ENCODE data around the gene RAC3.

The RAC3 gene

DNA sequence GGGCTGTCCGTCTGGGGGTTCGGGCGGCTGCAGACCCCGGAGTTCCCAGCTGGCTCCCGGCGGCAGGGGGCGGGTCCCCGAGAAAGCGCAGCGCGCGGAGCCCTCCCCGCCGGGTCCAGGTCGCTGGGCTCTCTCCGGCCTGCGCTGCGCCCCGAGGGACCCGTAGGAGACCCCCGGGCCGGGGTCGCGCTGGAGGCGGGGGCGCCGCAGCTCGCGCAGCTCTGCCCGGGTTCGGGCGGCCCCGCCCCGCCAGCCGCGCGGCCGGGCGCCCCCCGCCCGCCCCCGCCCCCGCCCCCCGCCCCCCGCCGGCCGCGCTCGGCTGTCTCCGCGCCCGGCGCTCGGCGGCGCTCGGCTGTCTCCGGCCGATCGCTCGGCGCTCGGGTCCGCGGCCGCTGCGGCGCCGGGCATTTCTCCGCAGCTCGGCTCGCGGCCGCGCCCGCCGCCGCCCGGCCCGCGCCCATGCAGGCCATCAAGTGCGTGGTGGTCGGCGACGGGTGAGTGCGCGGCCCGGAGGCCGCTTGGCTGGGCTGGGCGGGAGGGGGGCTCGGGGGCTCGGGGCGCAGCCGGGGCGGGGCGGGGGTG is at the start of gene RAC3:
TSS of gene RAC3 (plus strand) at position 376 of the 582 bp plus-strand sequence. CDS start at position 460, 84 bp downstream.
- no peak for FAIRE-seq

DNA sequence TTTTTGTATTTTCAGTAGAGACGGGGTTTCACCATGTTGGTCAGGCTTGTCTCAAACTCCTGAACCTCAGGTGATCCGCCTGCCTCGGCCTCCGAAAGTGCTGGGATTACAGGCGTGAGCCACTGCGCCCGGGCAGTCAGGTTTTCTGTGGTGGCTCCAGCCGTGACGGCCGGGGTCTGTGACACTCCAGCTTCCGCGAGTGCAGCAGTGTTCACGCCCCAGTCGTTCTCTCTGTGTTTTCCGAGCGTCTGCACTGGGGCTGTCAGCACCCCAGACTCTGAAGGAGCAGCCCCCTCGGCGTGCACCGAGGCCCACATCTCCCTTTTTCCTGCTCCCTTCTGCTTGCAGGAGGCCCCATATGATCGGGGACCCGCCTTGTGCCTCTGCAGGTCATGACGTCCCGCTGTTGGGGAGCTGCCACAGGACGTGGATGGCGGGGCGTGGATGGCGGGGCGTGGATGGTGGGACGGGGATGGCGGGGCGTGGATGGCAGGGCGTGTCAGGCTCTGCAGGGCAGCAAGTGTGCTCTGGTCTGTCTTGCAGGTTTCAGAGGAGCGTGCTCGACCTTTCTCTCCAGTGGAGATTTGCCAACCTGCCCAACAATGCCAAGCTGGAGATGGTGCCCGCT is 48.4 kb upstream of the RAC3 start:
- no peak for FAIRE-seq

DNA sequence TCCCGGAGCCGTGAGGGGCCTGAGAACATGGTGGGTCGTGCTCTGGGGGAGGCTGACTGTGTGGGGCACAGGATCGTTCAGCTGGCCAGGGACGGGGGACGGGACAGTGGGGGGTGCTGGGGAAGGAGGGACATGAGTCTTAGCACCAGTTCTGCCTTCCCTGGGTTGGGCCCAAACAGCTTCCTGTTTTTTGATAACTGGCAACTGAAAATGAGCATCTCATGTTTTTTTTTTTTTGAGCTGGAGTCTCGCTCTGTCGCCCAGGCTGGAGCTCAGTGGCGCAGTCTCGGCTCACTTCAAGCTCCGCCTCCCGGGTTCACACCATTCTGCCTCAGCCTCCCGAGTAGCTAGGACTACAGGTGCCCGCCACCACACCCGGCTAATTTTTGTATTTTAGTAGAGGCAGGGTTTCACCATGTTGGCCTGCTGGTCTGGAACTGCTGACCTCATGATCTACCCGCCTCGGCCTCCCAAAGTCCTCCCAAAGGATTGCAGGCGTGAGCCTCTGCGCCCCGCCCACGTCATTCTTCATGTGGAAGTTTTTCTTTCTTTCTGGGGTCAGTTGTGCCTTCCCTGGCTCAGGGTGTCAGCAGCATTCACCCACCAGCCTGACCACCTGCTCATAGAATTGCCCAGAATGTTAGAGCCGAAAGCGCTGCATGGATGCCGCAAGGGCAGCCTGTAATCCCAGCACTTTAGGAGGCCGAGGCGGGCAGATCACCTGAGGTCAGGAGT is 47.7 kb upstream of the RAC3 start:
- FAIRE-seq: no peak

DNA sequence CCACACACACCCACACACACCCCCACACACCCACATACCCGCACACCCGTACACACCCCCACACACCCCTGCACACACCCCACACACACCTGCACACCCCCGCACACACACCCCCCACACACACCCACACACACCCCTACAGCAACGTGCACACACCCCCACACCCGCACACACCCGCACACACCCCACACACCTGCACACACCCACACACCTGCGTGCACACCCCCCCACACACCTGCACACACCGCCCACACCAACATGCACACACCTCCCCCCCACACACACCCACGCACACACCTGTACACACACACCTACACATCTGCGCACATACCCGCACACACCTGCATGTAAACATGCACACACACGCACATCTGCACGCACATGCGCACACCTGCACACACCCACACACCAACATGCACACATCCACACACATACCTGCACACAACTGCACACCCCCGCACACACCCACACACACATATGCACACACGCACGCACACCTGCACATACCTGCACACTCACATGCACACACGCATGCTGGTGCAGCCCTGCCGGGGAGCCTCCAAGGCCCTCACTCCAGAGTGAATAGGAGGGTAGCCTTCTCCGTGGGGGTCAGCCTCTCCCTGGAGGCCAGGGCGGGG is 46.6 kb upstream of the RAC3 start:
- FAIRE-seq: no peak

DNA sequence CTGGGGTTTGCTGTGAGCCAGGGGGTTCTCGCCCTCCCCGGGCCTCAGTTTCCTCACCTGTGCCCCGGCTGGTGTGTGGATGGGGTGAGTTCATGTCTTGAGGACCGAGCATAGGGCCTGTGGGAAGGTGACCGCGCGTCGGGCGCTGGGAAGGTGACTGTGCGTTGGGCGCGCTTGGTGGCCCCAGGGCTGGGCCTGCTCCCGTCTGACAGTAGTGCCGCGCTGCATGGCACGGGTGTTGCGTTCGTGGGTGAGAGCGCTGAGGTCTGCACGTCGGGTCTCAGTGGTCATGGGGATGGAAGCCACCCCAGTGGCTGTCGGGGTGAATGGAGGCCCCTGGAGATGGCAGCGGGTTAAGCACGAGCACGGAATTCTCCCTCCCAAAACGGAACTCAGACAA is 44.9 kb upstream of the RAC3 start:
- FAIRE-seq: no peak

DNA sequence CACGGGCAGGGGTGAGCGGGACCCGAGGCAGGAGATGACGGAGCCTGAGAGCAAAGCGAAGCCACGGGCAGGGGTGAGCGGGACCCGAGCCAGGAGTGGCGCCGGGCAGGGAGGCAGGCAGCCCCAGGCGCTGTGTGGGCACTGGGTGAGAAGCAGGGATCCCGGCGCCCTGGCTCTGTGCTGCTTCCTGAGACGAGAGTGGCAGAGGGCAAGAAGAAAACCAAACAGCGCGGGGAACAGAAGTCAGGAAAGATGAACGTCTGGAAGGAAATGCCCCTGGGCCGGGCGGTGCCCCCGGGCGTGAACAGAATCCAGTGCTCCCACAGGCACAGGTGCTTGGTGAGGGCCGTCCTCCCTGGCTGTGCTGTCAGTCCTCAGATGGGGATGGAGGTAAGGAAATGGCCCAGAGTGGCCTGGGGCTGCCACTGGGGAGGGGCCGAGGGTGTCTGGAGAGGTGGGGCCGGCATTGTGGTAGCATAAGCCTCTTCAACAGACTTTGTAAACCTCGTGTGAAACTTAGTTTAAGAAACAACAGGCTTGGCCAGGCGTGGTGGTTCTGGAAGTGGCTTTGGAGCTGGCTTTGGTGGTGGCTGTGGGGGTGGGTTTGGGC is 44.2 kb upstream of the RAC3 start:
- no peak for FAIRE-seq

DNA sequence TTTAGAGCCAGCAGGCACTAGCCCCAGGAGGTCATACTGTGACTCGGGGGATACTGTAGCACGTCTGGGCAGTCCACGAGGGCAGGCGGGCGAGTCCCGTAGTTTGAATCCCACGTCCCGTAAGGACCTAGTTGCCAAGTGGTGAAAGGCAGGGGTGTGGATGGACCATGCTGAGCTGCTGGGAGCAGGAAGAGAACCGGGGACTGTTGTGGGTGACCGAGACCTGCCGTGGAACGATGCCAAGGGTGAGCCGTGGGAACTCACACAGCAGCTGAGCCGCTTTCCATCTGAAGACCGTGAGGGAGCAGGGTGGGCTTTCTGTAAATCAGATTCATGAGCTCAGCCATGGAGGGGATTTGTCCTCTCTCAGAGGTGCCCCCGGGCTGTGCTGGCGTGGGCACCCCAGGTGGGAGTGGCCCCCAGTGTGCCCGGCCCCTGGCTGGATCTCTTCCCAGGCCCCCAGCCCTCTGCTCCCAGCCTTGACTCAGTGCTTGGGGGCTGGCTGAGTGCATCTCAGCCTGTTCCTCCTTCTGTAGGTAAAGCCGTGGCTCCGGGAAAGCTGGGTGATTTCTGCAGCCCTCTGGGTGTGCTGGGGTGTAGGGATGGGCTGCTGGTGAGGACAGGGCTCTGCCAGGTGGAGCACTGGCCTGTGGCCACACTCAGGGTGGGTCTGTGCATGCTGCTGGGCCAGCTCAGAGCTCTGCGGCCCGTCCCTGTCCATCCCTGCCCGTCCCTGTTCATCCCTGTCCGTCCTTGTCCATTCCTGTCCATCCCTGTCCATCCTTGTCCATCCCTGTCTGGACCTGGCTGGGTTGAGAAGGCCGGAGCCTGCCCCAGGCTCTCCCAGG is 40.4 kb upstream of the RAC3 start:
- no peak for FAIRE-seq

DNA sequence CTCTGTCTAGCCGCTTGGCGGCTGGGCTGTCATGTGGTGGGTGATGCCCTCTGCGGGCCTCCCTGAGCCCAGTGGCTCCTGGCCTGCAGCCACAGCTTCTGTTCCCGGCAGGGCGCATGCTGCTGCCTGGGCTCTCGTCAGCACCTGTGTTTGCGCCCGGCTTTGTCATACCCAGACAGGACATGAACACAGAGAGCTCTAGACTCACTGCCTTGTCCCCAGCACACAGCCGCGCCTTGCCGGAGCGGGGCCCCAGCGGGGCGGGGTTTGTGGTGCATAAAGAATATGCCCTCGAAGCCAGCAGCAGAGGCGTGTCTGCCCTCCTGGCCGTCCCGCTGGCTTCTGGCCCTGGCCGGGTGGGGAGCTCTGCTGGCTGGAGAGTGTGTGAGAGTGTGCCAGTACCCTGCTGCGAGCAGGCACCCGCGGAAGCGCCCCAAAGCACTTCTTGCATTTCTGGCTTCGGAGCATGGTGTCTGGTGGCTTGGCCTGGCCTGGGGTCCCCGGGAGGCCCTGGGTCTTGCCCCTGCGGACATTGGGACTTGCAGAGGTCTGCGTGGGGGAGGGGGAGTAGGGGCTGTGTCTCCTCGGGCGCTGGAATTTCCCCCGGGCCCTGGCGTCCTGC is 39.7 kb upstream of the RAC3 start:
- no peak for FAIRE-seq

DNA sequence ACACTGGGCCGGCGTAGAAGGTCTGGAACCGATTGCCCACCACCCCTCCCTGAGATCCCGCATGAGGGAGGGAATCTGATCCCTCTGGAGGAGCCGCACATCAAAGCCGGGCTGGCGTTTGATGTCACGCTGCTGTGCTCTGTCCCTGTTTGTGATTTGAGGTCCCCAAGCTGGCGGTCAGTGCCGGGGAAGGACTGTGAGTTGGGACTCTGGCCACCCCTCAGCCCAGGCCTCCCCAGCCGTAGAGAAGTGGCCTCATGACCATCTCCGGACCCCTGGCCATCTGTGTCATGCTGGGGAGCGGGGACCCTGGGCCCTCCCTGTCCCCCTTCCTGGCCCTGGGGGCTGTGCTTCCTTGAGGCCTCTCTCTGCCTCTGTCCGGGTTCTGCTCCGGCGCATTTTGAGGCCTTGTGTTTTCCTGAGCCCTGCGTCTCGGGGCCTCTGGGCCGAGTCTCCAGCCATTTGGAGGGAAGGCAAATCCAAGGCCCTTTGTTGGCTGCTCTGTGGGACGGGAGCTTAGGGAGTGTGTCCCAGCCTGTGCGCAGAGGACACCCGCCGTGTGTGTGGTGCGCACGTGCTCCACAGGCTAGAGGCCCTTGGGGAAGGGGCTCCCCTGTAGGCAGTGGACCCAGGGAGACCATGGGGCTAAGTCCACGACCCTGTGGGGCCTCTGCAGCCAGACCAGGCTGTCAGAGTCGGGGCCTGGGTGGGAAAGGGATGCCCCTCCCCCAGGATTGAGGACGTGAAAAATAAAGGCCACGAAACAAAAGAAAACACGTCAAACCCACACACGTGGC is 39.0 kb upstream of the RAC3 start:
- no peak for FAIRE-seq

DNA sequence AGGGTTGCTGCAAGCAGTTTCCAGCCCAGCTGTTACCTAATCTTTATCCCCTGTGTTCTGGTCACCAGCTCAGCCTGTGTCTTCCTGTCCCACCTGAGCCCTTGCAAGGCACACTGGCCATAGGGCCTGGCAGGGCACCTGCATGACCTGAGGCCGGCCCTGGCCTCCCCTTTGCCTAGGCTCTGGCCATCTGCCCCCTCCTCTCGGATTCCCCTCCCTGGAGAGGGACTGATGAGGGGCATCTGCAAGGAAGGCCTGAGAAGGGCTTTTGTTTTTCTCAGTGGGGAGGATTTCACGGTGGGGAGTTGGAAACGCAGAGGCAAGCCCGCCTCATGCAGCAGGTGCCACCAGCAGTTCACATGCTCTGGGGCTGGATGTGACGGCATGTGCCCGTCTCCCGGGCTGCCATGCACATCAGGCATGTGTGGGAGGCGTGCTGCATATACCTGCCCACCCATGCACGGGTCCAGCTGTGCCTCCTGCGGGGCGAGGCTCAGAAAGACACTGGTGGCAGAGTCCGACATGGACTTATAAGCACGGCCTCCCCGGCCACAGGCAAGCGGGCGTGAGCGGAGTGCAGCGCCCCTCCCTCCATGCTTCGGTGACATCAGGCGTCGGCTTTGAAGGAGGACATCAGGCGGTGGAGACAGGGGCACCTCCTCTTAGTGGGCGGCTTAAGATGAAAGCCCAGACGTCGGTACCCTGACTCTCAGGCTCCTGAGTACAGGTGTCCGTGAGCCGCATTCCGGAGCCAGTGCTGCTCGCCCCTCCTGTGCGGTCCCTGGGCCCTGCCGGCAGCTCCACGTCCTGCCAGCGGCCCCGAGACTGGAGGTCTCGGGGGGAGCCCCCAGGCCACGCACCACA is 37.5 kb upstream of the RAC3 start:
- no peak for FAIRE-seq

DNA sequence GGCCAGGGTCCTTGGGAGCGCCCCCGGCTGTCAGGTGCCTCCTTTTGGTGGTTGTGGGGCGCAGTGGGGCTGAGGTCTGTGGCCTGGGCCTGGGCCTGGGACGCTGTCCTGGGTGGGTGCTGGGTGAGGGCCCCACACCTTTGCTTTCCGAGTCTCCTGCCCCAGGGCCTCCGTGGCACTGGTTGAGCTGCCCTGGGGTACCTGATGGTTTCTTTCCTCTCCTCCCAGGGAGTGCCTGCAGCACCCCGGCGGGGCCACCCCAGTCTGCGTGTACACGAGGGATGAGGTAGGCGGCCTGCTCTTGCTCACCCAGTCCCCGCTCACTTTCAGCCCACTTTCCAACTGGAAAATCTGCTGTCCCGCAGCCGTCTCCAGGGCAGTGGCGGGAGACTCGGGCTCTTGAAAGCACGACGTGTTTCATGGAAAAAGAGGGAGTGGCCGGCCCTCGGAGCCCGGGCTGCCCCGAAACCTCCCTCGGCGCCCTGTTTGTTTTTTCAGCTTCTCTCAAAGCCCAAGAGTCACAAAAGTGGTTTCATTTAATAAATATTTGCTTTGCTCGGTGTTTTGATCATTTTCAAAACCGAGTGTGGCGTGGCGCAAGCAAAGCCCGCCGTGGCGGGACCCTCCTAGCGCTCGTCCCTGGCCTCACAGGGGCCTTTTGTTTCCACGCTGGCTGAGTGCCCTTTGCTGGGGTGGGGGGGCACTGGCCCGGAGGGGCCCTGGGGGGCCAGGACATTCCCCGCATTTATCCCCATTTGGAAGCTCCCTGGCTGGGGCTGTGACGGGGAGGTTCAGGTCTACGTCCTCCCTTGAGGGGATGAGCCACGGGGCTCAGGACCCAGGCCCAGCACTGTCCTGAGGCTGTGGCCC is 36.6 kb upstream of the RAC3 start:
- no peak for FAIRE-seq

DNA sequence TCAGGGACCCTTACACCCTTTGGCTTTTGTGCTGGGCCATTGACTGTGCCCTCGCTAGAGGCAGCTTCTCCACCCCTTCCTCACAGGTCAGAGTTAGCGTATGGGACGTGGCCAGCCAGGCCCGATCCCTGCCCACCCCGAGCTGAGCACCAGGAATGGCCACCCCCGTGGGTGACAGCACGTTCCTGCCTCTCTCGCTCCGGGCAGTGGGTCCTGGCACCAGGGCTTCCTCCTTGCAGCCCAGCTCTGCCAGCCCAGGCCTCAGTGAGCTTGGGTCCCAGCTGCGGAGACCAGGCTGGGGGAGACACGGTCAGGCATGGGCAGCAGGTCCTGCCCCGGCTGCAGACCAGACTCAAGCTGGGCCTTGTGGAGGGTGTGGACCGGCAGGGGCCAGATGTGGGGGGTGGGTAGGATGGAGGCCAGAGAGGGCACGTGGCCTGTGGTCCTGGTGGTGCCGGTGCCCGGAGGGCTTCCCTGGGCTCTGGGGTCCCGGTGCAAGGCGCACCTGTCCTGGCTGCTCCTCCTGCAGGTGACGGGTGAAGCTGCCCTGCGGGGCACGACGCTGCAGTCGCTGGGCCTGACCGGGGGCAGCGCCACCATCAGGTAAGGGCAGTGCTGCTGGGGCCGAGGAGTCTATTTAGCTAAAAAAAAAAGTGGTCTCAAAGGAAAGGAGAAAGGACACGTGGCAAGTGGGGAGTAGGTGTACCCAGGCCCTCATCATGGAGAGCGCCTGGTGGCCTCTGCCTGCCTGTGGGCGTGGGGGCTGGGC is 35.8 kb upstream of the RAC3 start:
- FAIRE-seq: no peak

DNA sequence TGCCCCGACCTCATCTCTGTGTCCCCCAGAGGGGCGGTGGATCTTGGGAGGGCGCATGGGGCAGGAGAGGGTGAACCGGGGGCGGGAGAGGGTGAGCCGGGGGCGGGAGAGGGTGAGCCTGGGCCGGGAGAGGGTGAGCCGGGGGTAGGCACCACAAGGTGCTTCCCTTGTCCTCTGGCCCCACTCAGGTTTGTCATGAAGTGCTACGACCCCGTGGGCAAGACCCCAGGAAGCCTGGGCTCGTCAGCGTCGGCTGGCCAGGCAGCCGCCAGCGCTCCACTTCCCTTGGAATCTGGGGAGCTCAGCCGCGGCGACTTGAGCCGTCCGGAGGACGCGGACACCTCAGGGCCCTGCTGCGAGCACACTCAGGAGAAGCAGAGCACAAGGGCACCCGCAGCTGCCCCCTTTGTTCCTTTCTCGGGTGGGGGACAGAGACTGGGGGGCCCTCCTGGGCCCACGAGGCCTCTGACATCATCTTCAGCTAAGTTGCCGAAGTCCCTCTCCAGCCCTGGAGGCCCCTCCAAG is 35.2 kb upstream of the RAC3 start:
- FAIRE-seq: no peak

DNA sequence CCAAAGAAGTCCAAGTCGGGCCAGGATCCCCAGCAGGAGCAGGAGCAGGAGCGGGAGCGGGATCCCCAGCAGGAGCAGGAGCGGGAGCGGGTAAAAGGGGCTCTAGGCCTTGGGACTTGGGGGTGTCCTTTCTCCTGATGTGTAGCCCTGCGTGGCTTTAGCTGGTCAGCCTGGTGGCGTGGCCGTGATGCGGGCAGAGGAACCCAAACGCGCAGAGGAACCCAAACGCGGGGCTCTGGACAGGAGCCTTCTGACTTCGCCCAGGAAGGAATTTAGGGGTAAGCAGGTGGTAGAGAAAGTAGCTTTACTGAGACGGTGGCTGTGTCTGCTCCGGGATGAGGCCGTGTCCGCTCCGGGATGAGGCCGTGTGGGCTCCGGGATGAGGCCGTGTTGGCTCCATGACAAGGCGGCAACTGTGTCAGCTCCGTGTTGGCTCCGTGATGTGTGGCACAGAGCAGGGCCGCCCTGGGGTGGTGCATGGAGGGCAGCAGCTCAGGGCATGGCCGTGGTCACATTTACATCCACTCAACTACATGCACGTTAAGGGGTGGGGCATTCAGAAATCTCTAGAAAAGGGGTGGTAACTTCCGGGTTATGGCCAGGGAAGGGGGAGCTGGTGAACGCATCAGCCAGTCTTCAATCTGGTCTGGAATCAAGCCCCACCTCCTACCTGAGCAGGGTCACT is 34.6 kb upstream of the RAC3 start:
- FAIRE-seq: no peak

DNA sequence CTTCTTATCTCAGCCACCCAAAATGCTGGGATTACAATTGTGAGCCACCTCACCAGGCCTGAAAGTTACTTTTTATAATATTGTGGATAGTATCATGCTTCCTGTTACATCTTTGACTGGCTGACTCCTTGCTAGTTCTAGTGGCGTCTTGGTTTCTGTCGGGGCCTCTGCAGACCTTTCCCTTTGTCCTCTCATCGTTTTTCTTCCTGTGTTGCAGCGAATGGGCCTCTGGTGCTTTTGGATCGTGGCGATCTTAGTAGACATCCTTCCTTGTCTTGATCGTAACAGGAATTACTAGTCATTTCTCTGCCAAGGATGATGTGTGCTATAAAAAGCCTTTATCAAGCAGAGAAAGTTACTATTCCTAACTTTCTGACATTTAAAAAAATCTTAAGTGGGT is 33.3 kb upstream of the RAC3 start:
- no peak for FAIRE-seq

DNA sequence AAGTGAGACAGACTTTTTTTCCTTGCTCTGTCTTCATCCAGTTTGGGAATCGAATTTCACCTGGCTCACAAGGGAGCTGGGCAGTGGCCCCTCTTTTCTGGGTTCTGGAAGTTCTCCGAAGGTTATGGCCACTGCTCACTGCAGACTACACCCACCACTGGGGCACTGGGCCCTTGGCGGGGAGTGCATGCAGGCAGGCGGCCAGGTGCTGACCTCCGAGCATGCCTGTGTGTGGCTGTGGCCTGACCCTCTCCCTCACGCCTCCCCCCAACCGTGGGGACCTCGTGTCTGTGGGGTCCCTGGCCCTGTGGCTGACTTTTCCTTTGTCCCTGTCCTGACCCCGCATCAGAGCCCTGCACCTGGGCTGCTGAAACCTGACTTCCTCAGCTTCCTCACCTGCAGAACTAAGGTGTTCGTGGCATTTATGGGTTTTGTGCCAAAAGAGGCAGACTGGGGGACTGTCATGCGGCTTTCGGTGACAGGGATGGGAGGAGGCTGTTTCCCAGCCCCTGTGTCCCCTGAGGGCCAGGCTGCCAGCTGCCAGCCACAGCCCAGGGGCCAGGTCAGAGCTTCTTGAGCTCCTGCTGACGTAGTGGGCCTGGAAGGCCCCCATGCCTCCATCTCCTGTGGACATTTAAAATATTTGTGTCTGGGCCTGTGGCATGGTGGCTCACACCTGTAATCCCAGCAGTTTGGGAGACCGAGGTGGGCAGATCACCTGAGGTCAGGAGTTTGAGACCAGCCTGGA is 32.6 kb upstream of the RAC3 start:
- no peak for FAIRE-seq

DNA sequence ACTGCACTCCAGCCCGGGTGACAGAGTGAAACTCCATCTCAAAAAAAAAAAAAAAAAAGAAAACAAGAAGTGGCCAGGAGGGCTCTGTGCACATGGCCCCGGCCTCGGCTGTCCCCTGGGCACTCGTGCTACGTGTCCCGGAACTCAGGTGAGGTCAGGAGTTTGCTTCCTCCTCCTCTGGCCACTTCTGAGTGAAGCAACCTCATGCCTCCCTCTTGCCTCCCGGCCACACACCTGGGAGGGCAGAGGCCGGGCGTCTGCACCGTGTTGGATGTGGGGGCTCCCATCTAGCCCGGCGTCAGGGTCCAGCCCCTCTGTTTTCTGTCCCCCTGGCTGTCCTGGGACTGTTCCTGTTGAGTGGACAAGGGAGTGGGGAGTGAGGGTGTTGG is 31.9 kb upstream of the RAC3 start:
- no peak for FAIRE-seq

All from A204.1 (cell line).